ENCODE data around the gene DDIT3.

DNA sequence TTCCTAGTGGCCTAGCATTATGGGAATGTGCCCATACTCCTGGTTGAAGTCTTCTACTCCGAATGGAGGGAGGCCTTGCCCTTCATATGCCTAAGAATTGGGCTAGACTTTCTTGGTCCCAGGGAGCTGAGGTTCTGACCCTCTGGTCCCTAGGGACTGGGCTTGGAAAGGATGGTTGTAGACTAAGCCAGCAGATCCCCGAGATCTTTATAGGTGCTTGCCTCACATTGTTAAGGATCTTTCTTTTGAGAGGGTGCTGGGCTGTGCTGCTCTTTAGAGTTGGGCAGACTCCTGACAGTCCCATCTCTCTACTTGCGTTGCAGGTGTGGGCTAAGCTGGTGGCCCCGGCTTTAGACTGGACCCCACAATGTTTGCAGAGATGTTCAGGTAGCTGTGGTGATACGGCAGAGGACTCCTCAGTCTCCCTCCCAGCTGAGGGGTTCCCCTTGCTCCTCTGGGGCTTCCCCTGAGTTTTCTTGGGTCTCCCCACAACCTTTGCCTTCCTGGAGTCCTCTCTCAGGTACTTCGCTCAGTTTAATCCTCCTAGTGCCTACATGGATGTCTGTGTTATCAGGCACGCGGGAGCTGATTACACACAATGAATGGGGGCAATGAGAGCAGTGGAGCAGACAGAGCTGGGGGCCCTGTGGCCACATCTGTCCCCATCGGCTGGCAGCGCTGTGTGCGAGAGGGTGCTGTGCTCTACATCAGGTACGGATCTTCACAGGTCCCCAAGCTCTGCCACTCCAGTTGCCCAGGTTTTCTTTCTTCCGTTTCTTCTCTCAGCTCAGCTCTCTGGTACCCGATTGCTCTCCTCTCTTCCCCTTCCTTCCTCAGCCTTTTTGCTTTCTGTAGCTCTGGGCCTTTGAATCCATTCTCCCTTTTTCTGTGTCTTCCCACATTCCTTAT lies 3.6 kb upstream of the DDIT3 start:
- TF ChIP-seq EZH2 (IDR thresholded peaks at IDR 0.05; ENCODE audit: borderline replicate concordance, insufficient read depth, low read length, poor library complexity, severe bottlenecking) (no peak), POLR2AphosphoS5 (IDR thresholded peaks at IDR 0.05) (no peak), EP300 (conservative IDR thresholded peaks at IDR 0.05; ENCODE audit: poor library complexity, severe bottlenecking) (no peak), RAD21 (conservative IDR thresholded peaks at IDR 0.05) (no peak), TAF1 (IDR thresholded peaks at IDR 0.05; ENCODE audit: low read depth) (no peak), SMC3 (conservative IDR thresholded peaks at IDR 0.05; ENCODE audit: poor library complexity) (no peak)
- TF ChIP-seq, protein P1, sequence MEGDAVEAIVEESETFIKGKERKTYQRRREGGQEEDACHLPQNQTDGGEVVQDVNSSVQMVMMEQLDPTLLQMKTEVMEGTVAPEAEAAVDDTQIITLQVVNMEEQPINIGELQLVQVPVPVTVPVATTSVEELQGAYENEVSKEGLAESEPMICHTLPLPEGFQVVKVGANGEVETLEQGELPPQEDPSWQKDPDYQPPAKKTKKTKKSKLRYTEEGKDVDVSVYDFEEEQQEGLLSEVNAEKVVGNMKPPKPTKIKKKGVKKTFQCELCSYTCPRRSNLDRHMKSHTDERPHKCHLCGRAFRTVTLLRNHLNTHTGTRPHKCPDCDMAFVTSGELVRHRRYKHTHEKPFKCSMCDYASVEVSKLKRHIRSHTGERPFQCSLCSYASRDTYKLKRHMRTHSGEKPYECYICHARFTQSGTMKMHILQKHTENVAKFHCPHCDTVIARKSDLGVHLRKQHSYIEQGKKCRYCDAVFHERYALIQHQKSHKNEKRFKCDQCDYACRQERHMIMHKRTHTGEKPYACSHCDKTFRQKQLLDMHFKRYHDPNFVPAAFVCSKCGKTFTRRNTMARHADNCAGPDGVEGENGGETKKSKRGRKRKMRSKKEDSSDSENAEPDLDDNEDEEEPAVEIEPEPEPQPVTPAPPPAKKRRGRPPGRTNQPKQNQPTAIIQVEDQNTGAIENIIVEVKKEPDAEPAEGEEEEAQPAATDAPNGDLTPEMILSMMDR (IDR thresholded peaks at IDR 0.05; ENCODE audit: poor library complexity, severe bottlenecking), result no peak
- TF ChIP-seq, protein P2, sequence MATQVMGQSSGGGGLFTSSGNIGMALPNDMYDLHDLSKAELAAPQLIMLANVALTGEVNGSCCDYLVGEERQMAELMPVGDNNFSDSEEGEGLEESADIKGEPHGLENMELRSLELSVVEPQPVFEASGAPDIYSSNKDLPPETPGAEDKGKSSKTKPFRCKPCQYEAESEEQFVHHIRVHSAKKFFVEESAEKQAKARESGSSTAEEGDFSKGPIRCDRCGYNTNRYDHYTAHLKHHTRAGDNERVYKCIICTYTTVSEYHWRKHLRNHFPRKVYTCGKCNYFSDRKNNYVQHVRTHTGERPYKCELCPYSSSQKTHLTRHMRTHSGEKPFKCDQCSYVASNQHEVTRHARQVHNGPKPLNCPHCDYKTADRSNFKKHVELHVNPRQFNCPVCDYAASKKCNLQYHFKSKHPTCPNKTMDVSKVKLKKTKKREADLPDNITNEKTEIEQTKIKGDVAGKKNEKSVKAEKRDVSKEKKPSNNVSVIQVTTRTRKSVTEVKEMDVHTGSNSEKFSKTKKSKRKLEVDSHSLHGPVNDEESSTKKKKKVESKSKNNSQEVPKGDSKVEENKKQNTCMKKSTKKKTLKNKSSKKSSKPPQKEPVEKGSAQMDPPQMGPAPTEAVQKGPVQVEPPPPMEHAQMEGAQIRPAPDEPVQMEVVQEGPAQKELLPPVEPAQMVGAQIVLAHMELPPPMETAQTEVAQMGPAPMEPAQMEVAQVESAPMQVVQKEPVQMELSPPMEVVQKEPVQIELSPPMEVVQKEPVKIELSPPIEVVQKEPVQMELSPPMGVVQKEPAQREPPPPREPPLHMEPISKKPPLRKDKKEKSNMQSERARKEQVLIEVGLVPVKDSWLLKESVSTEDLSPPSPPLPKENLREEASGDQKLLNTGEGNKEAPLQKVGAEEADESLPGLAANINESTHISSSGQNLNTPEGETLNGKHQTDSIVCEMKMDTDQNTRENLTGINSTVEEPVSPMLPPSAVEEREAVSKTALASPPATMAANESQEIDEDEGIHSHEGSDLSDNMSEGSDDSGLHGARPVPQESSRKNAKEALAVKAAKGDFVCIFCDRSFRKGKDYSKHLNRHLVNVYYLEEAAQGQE (IDR thresholded peaks at IDR 0.05; ENCODE audit: borderline replicate concordance), result no peak
